HepG2 (cell line): ENCODE measurements around the gene BAIAP3. TPM values are rescaled to one million over a fixed set of nuclear protein-coding genes. Genes with fewer than 3 reads are reported as not detected.

Experiments
- ATAC-seq: fragments of 200-7000 bp; cut with Tn5 transposase; 3 replicates; pipeline ENCODE4 v1.9.1; 2020; ENCODE audit warnings: mild to moderate bottlenecking, moderate library complexity
- BruUV-seq: library from RNA; stranded (reverse); fragments of 400-500 nt; replicated peaks from 2 replicates; lab custom pipeline; 2021; lab: Mats Ljungman, UMichigan
- CTCF ChIA-PET: fragments of 300-600 bp; formaldehyde crosslinking; extraction: SDS; loops from one replicate; lab custom pipeline; 2021; ENCODE audit warnings: low total read pairs, inconsistent platforms, low intra/inter-chr PET ratio; lab: Yijun Ruan, JAX
- POLR2A ChIA-PET: fragments of 350-600 bp; sonication (Branson Sonifier 250); formaldehyde crosslinking; loops from one replicate; lab custom pipeline; 2020; ENCODE audit warnings: antibody characterized with exemption, inconsistent platforms; lab: Yijun Ruan, JAX
- DNase-seq: peaks from one replicate; pipeline ENCODE4 v3.0.0-alpha.2; 2015; ENCODE audit warnings: low spot score
- FAIRE-seq: peaks from 3 replicates; lab custom pipeline; 2011; peaks lifted over from hg19 to GRCh38; lab: Jason Lieb, UNC
- H2AFZ ChIP-seq: one replicate; pipeline ENCODE4 v1.6.1; 2011; ENCODE audit warnings: low read length, inconsistent platforms
- H3K27ac ChIP-seq: fragments of 300-600 bp; 3 replicates; pipeline ENCODE4 v1.8.0; 2011; ENCODE audit warnings: mixed run types, mild to moderate bottlenecking, mixed read lengths, low read length, inconsistent platforms; ENCODE audit not compliant: insufficient read depth; ENCODE audit errors: extremely low read length
- H3K27me3 ChIP-seq, 2 experiments: fragments of 200-600 bp in 1 of 2; 2 replicates in 1 of 2; 3 replicates in 1 of 2; pipeline versions ENCODE4 v1.6.0 to v1.8.0; 2011; ENCODE audit warnings: low read length in 2 of 2, mild to moderate bottlenecking in 2 of 2, moderate library complexity in 2 of 2, inconsistent platforms in 1 of 2; ENCODE audit not compliant: insufficient read depth in 2 of 2, control insufficient read depth in 1 of 2
- H3K36me3 ChIP-seq, 2 experiments: fragments of 200-600 bp in 1 of 2; replicated peaks in 1 of 2; 2 replicates in 1 of 2; 3 replicates in 1 of 2; pipeline versions ENCODE4 v1.5.1 to v1.8.0; 2011; ENCODE audit warnings: low read length in 2 of 2, inconsistent platforms in 1 of 2; ENCODE audit not compliant: insufficient read depth in 2 of 2, control insufficient read depth in 1 of 2
- H3K4me1 ChIP-seq: 2 replicates; pipeline ENCODE4 v1.5.1; 2012; ENCODE audit warnings: low read length, inconsistent platforms; ENCODE audit not compliant: insufficient read depth
- H3K4me2 ChIP-seq: 2 replicates; pipeline ENCODE4 v1.6.0; 2011; ENCODE audit warnings: low read depth, low read length, inconsistent platforms
- H3K4me3 ChIP-seq, 3 experiments: fragments of 200-600 bp in 1 of 3; sonication (generic), shearing (Covaris generic) in 1 of 3; replicated peaks in 1 of 3; 2 replicates each; pipeline ENCODE4 v1.5.1; 2011 to 2016; ENCODE audit warnings: low read length in 3 of 3, inconsistent platforms in 2 of 3, low read depth in 2 of 3, mild to moderate bottlenecking in 2 of 3, control low read depth in 1 of 3, mixed read lengths in 1 of 3; ENCODE audit not compliant: insufficient read depth in 1 of 3
- H3K79me2 ChIP-seq: one replicate; pipeline ENCODE4 v1.6.1; 2011; ENCODE audit warnings: low read length, inconsistent platforms; ENCODE audit not compliant: insufficient read depth
- H3K9ac ChIP-seq: 2 replicates; pipeline ENCODE4 v1.6.0; 2011; ENCODE audit warnings: mild to moderate bottlenecking, low read depth, low read length, inconsistent platforms; ENCODE audit not compliant: insufficient read depth
- H3K9me3 ChIP-seq: 2 replicates; pipeline ENCODE4 v1.5.1; 2012; ENCODE audit warnings: mild to moderate bottlenecking, low read length
- H4K20me1 ChIP-seq: 2 replicates; pipeline ENCODE4 v1.6.0; 2011; ENCODE audit warnings: inconsistent platforms, mild to moderate bottlenecking, low read length, moderate library complexity; ENCODE audit not compliant: insufficient read depth
- ASH2L ChIP-seq: fragments of 300-600, 200-600 bp; sonication (generic); IDR thresholded peaks from 2 replicates; pipeline ENCODE4 v1.7.0; 2017; ENCODE audit warnings: low read depth, mild to moderate bottlenecking, moderate library complexity, mixed read lengths, low read length; ENCODE audit not compliant: insufficient read length
- CC2D1A ChIP-seq: sonication (generic); formaldehyde crosslinking; IDR thresholded peaks from 2 replicates; pipeline ENCODE4 v1.8.1; 2023; ENCODE audit warnings: mild to moderate bottlenecking, missing genetic modification reagents
- MED1 ChIP-seq: sonication (generic); formaldehyde crosslinking; IDR thresholded peaks from 2 replicates; pipeline ENCODE4 v1.4.0; 2020; ENCODE audit warnings: missing genetic modification reagents
- NR2F6 ChIP-seq, 2 experiments: IDR thresholded peaks; 2 replicates each; pipeline ENCODE4 v1.6.1; 2016; ENCODE audit warnings: antibody characterized with exemption in 1 of 2, mild to moderate bottlenecking in 1 of 2
- WGBS: methylation state at CpG from one replicate; pipeline ENCODE4 v1.1.6; 2017; ENCODE audit warnings: low lambda C conversion rate; 5-methylcytosine and 5-hydroxymethylcytosine counted together
- in situ Hi-C: cut with HindIII; loops from 2 replicates; pipeline ENCODE4 v1.10.0; 2017; ENCODE audit warnings: low pct_unique_long_range_greater_than_20kb; ENCODE audit not compliant: extremely low pct_ligation_motif_present
- intact Hi-C: fragments of 100-400 bp; cut with micrococcal nuclease; formaldehyde crosslinking; loops from one replicate; pipeline ENCODE4 v1.10.0; 2022; ENCODE audit not compliant: unreplicated experiment
- polyA plus RNA-seq, 8 experiments: library from polyadenylated mRNA; depleted of rRNA in 3 of 8; stranded (reverse) in 7 of 8; unstranded in 1 of 8; fragments of >200 nt; fragmentation: Illumina TruSeq in 4 of 8; extraction: Trizol in 4 of 8; gene quantifications; 2 replicates each; pipeline versions ENCODE4 v1.2.1 to v1.2.3, GENCODE V29; 2011 to 2016; ENCODE audit warnings: low read depth in 4 of 8, missing spikeins in 1 of 8, mixed read lengths in 1 of 8; ENCODE audit not compliant: insufficient read depth in 1 of 8
- total RNA-seq, 5 experiments: library from RNA; depleted of rRNA; stranded (reverse); fragments of >200 nt; fragmentation: Illumina TruSeq; extraction: Trizol; gene quantifications; 2 replicates each; pipeline ENCODE4 v1.2.3, GENCODE V29; 2016; ENCODE audit warnings: low read depth in 1 of 5
- TF ChIP-seq, protein P1 (sequence below): sonication (generic); formaldehyde crosslinking; IDR thresholded peaks from 2 replicates; pipeline ENCODE4 v1.5.0; 2020; ENCODE audit warnings: mild to moderate bottlenecking, missing genetic modification reagents, borderline replicate concordance

BAIAP3 gene
- total and polyA plus RNA-seq, 2 of the 13 experiments (the other 11 are each of a cell fraction or from before 2014, with no cell fraction given): 3.2 to 5.7 TPM

DNA sequence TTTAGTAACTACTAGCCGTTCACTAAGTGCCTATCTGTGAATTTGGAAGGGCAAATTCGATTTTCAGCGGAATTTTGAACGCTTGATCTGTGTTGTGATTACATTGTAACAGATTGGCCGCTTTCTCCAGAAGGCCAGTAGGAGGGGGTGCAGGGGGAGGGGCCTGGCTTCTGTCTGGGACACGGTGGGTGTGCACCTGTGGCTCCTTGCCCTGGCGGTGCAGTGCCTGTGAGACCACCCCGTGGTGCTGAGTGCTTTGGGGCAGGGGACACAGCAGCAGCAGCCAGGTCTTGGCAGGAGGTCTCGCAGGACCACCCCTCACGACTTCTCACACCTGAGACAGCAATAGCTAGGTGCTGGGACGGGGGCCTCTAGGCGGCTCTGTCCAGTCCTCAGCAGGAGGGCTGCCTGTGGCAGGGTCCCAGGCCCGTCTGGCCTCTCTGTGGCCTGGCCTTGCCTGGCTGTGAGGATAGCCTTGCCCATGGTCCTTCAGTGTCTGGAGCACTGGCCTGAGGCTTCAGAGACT lies 22.2 kb upstream of the BAIAP3 start:
- no peak overlapping the region for H2AFZ ChIP-seq
- peak overlapping the region; percentile 66 to 97 (median 91) for H3K4me3 ChIP-seq
- ChIA-PET CTCF (no interaction called here), POLR2A (interaction anchor here (0.8 kb wide), 1 partner anchor 14 kb away, joined by 4 read pairs; no protein-coding TSS in a partner anchor)
- ATAC-seq (peak; percentile 21), FAIRE-seq (no peak), DNase-seq (no peak)
- no peak overlapping the region for H3K27ac ChIP-seq
- TF ChIP-seq, protein P1, sequence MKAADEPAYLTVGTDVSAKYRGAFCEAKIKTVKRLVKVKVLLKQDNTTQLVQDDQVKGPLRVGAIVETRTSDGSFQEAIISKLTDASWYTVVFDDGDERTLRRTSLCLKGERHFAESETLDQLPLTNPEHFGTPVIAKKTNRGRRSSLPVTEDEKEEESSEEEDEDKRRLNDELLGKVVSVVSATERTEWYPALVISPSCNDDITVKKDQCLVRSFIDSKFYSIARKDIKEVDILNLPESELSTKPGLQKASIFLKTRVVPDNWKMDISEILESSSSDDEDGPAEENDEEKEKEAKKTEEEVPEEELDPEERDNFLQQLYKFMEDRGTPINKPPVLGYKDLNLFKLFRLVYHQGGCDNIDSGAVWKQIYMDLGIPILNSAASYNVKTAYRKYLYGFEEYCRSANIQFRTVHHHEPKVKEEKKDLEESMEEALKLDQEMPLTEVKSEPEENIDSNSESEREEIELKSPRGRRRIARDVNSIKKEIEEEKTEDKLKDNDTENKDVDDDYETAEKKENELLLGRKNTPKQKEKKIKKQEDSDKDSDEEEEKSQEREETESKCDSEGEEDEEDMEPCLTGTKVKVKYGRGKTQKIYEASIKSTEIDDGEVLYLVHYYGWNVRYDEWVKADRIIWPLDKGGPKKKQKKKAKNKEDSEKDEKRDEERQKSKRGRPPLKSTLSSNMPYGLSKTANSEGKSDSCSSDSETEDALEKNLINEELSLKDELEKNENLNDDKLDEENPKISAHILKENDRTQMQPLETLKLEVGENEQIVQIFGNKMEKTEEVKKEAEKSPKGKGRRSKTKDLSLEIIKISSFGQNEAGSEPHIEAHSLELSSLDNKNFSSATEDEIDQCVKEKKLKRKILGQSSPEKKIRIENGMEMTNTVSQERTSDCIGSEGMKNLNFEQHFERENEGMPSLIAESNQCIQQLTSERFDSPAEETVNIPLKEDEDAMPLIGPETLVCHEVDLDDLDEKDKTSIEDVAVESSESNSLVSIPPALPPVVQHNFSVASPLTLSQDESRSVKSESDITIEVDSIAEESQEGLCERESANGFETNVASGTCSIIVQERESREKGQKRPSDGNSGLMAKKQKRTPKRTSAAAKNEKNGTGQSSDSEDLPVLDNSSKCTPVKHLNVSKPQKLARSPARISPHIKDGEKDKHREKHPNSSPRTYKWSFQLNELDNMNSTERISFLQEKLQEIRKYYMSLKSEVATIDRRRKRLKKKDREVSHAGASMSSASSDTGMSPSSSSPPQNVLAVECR (CRISPR knock-in tag): peak; percentile 10; the same call in 1 of the 2 replicates
- TF ChIP-seq MED1 (no peak), NR2F6 (IDR thresholded peaks at IDR 0.05) (no peak), NR2F6 (CRISPR knock-in tag; IDR thresholded peaks at IDR 0.05) (no peak), CC2D1A (CRISPR knock-in tag) (no peak), ASH2L (peak; percentile 27)
- peaks cover 21 to 41% of the 10 kb centered on the region in 2 experiments; a peak in 4 of 5 replicates for H3K36me3 ChIP-seq
- H3K9ac ChIP-seq: peak overlapping the region; percentile 91
- H3K79me2 ChIP-seq: peaks cover 61% of the 10 kb centered on the region
- peaks cover 52% of the 10 kb centered on the region for H4K20me1 ChIP-seq
- H3K9me3 ChIP-seq: no peaks in the 10 kb centered on the region
- in situ Hi-C loops: no loop called here
- H3K27me3 ChIP-seq: no peaks in the 10 kb centered on the region; a peak in 2 of 5 replicates
- WGBS: 6% methylated on average over 9 of the region's 13 CpGs
- no TSS peak for BruUV-seq
- H3K4me2 ChIP-seq: peak overlapping the region; percentile 95
- peaks cover 27% of the 10 kb centered on the region for H3K4me1 ChIP-seq
- intact Hi-C loops: no loop called here
